ENCODE results near the gene GAGE13.
"Not testable (repeated sequence)": the region's sequence is repeated elsewhere in the genome, so short reads cannot be mapped to it uniquely, and the experiment has no call there.

The GAGE13 gene, protein sequence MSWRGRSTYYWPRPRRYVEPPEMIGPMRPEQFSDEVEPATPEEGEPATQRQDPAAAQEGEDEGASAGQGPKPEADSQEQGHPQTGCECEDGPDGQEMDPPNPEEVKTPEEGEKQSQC

DNA sequence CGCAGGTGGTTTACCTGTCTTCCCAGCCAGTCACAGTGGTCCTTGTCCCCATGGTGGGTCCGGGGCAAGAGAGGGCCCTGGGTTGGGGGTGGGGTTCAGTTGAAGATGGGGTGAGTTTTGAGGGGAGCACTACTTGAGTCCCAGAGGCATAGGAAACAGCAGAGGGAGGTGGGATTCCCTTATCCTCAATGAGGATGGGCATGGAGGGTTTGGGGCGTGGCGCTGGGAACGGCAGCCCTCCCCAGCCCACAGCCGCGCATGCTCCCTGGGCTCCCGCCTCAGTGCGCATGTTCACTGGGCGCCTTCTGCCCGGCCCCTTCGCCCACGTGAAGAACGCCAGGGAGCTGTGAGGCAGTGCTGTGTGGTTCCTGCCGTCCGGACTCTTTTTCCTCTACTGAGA is at the start of gene GAGE13:
TSS of gene GAGE13 (plus strand) at position 301 of the 400 bp plus-strand sequence. CDS start 1,156 bp downstream, outside the sequence.
- DNase-seq = not testable (repeated sequence)

DNA sequence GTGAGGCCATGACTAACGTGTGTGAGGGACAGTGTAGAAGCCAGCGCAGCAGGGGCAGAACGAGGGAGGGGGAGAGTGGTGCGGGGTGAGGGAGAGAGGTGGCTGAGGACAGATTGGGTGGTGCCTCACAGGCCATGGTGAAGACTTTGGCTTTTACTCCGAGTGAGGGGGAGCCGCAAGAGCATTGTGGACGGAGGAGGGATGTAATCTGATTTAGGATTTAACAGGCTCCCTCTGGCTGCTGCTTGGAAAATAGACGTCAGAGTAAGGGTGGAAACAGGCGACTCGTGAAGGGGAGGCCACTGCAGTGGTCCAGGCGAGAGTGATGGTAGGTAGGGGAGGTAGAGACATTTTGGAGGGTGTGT is 48.8 kb upstream of the GAGE13 start:
- no peak for DNase-seq

DNA sequence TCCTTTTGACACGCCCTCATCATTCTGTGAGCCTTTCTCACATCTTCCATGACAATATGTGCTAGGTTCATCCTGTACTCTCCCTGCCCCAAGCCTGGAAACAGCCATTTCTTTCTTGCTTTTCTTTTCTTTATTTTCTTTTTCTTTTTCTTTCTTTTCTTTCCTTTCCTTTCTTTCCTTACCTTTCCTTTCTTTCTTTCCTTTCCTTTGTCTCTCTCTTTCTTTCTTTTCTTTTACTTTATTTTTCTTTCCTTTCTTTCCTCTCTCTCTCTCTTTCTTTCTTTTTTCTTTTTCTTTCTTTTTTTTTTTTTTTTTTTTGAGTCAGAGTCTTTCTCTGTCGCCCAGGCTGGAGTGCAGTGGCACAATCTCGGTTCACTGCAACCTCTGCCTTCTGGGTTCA is 47.2 kb upstream of the GAGE13 start:
- no peak for DNase-seq

DNA sequence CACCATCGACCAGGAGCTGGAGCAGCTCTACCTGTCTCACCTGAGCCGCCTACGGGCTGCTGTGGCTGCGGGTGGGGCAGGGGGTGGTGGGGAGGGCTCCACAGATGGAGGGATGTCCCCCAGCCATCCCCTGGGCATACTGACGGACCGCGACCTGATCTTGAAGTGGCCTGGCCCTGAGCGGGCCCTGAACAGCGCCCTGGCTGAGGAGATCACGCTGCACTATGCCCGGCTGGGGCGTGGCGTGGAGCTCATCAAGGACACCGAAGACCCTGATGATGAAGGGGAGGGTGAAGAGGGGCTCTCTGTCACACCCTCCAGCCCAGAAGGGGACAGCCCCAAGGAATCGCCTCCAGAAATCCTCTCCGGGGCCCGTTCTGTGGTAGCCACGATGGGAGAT is 45.2 kb upstream of the GAGE13 start:
- no peak for DNase-seq

DNA sequence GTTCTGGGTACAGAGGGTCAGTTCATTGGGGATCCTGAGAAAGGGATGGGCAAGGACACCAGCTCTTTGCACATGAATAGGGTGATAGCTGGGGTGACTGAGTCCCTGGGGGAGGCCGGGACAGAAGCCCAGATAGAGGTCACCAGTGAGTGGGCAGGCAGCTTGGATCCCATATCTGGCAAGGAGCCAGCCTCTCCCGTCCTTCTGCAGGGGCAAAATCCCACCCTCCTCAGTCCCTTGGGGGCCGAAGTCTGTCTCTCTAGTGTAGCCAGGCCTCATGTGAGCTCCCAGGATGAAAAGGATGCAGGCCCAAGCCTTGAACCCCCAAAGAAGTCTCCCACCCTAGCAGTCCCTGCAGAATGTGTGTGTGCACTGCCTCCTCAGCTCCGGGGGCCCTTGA is 44.8 kb upstream of the GAGE13 start:
- DNase-seq = no peak

DNA sequence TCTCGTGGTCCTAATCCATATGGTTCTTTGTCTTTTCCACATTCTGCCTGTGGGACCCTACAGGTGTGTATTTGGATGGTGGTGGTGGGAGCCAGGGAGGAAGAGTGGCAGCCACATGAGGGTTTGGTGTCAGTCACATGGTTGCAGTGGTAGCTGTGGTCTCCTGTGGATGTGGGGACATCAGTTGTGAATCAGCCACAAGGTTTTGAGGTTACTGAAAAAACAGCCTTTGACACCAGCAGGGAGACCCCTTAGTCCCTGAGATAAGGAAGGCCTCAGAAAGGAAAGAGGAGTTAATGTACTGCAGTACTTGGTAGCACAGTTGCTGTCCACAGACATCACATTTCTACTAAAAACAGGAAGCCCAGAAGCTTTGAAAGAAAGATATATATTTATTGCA is 43.7 kb upstream of the GAGE13 start:
- DNase-seq = no peak

DNA sequence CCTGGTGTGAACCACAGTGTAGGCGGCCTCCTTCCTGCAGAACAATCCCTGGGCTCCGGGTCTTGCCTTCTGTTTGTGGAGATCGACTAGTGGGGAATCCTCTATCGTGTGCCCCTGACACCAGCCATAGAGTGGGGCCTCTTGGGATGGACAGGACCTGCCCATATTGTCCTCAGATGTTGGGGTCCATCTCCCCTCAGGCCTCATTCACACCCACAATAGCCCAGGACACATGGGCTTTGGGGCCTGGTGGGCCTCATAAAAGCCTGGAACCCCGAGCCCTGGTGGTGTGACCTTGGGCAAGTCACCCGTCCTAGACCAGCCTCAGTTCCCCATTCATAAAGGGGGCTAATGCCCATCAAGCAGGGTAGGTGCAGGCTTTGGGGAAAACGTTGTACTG is 41.2 kb upstream of the GAGE13 start:
- no peak for DNase-seq

DNA sequence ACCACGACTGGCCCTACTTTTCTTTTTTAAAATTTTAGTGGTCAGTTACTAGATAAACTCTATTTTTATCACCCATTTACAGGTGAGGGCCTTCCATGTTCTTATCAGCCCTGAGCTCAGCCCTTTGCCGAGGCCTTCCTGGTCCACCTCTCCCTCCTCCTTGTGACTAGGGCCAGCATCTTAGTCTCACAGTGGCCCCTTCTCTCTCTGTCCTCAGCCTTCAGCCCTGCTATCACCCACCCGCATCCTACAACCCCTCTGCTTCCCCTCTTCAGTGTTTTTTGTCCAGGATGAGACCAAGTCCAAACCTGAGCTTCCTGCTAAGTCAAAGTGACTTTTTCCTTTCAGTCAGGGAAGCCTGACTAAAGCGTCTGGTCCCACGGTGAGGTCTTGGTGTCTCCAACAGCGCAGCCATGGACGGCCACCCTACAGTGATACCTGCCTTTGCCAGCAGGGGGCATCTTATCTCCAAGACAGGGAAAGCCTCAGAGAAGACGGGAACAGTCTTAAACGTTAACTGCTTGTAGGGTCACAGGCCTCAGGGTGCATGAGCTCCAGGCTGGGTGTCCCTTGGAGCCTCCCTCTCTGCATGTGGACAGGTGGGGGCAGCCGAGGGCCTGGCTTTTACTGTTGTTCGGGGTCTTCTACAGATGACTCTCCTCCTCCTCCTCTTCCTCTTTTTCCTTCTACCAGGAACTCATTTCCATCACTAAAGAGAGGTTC is 39.6 kb upstream of the GAGE13 start:
- DNase-seq = no peak

DNA sequence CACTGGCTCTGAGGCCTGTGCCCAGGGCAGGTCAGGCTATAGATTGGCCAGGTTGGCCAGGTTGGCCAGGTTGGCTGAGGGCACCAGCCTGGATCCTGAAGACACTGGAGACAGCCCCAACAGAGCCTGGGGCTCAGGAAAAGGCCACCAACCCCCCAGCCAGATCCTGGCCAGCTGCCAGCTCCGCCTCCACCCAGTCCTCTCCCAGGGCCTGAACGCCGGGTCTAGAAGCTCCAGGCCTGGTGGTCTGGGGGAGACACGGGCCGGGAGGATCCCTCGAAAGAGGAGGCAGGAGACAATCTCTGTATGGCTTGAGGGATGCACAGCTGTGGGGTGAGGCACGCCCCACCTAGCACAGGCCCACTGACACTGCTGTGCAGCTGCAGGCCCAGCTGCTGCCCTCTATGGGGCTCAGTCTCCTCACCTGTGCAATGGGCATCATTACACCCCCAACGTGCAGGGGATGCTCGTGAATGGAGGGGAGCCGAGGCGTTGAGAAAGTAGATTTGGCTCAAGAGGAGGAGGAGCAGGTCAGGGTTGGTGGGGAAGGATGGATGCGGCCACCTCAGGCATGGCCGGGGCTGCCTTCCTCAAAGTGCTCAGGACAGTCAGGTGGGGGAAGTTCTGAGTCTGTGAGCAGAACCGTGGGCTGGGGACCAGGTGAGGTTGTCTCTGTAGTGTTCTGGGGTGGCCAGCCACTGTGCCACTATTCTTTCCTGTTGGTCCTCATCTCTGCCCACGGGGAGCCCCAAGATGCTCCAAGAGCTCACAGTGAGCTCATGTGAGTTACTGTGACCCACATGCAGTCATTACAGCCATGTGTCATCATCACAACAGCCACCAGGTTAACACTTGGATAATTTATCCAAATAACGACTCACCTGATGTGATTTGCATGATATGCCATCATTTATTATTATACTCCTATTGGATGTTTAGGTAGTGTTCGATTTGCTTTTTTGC is 38.7 kb upstream of the GAGE13 start:
- DNase-seq = no peak

DNA sequence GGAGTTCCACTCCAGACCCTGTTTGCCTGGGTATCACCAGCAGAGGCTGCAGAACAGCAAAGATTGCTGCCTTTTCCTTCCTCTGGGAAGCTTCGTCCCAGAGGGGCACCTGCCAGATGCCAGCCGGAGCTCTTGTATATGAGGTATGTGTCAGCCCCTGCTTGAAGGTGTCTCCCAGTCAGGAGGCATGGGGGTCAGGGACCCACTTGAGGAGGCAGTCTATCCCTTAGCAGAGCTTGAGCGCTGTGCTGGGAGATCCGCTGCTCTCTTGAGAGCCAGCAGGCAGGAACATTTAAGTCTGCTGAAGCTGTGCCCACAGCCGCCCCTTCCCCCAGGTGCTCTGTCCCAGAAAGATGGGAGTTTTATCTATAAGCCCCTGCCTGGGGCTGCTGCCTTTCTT is 32.1 kb upstream of the GAGE13 start:
- DNase-seq = not testable (repeated sequence)

DNA sequence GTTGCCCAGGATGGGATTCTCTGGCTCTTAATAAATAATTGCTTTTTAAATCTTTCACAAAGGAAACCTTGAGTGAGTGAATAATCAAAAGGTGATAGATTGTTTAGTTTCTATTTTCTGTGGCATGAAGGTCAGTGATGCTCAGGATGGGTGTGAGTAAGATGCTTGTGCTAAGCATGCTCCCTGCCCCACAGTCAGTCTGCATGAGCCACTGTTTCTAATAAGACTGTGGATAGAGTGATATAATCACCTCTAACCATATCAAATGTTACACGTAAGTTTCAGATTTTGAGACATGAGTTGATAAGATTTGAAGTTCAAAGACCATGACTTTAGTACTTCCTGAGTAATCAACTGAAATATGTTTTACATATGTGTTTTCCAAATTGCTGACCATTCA is 30.7 kb upstream of the GAGE13 start:
- no peak for DNase-seq

DNA sequence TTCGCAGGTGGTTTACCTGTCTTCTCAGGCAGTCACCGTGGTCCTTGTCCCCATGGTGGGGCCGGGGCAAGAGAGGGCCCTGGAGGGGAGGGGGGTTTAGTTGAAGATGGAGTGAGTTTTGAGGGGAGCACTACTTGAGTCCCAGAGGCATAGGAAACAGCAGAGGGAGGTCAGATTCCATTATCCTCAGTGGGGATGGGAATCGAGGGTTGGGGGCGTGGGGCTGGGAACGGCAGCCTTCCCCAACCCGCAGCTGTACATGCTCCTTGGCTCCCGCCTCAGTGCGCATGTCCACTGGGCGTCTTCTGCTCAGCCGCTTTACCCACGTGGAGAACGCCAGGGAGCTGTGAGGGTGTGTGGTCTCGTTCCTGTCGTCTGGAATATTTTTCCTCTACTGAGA is 28.0 kb upstream of the GAGE13 start, which contains the start of gene GAGE10:
TSS of gene GAGE10 (plus strand) at position 301 of the 400 bp plus-strand sequence. CDS start 1,214 bp downstream, outside the sequence.
- no peak for DNase-seq

DNA sequence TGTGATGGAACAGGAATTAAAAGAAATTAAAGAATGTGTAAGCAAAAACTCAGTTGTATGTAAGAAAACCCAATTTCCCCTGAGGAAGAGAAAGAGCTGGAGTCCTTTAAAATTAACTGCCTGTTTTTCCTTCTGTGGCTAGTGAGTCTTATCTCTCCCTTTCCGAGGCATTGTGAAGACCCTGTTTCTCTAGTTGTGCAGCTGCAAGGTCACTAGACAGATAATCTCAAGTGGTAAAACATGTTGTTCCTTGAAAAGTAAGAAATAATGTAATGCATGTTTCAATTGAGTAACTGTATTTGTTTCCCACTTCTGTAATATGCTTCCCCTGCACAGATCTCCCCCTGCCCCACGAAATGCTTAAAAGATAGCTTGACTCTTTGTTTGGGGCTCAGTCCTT is 23.6 kb upstream of the GAGE13 start:
- DNase-seq = not testable (repeated sequence)

DNA sequence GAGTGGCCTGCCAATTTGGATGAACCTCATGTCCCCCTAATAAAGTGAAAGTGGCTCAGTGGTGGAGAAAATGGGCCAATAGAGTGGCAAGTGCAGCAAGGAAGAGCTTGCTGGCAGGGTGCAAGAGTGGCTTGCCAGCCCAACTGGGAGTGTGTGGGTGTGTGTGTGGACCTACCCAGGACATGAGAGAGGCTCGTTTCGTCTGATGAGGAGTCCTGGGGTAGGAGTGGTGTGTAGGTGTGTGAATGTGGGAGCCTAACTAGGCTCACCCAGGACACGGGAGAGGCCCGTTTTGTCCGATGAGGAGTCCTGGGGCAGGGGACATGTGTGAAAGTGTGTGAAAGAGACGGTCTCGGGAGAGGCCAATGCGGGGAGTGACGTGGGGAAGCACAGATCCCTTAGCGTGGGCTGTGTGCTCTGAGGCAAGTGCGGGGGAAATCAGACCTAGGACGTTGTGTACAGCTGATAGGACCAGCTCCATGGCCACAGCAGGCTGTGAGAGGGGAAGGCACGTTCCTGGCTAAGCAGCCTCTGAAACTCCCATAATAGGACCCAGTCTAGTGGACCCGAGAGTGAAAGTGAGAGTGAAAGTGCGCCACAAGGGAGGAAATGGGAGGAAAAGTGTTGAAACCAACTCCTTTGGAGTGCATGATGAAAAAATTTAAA is 22.6 kb upstream of the GAGE13 start:
- DNase-seq = no peak

DNA sequence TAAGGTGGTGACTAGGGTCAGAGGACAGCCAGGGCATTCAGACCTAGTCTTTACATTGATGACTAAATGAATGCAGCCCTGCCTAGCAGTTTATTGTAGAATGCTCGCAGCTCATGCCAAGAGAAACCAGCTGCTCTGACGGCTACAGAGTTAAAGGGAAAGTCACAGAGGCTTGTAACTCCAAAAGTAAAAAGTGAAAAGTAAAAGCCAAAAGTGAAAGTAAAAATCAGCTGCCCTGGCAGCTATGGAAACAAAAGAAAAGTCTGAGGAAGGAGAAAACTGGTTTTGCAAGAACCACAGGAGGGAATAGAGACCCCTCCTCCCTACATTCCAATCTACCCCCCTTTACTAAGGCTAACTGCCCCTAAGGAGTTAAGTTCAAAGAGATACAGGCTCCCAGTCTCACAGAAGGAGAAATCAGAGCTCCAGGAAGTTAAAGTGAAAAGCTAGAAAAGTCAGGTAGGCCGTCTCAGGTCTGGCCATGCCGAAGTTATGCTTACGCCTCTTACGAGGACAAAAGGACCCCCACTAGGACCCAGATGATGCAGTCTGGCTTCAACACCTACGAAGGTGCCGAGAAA is 21.9 kb upstream of the GAGE13 start:
- no peak for DNase-seq

DNA sequence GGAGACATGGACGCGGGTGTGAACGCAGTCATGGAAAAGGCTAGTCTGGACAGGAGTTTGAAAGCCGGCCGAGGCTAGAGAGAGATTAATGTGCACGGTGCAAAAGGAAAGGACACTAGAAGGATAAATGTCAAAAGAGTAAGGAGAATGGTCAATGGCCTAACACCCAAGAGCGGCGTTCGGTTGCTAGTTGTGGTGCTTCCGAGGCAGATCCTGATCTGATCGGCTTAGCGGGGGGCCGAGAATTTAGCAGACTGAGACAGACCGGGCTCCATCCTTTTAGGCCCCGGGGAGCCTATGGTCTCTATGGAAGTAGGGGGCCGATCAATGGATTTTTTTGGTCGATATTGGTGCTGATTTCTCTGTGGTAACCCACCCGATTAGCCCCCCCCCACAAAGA is 21.0 kb upstream of the GAGE13 start:
- no peak for DNase-seq

DNA sequence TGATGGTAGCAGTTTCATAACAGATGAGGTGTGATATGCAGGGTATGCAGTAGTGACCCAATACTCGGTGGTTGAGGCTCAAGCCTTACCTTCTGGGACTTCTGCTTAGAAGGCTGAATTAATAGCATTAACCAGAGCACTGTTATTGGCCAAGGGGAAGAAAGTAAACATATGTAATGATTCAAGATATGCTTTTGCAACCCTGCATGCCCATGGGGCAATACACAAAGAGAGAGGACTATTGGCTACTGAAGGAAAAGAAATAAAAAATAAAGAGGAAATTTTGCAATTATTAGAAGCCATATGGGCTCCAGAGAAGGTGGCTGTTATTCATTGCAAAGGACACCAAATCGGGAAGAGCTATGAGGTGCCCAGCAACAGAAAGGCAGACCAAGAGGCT is 19.2 kb upstream of the GAGE13 start:
- no peak for DNase-seq

DNA sequence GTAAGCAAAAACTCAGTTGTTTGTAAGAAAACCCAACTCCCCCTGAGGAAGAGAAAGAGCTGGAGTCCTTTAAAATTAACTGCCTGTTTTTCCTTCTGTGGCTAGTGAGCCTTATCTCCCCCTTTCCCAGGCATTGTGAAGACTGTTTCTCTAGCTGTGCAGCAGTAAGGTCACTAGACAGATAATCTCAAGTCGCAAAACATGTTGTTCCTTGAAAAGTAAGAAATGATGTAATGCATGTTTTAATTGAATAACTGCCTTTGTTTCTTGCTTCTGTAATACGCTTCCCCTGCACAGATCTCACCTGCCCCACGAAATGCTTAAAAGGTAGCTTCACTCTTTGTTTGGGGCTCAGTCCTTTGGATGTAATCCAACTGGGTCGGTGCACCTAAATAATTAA is 15.3 kb upstream of the GAGE13 start:
- no peak for DNase-seq

DNA sequence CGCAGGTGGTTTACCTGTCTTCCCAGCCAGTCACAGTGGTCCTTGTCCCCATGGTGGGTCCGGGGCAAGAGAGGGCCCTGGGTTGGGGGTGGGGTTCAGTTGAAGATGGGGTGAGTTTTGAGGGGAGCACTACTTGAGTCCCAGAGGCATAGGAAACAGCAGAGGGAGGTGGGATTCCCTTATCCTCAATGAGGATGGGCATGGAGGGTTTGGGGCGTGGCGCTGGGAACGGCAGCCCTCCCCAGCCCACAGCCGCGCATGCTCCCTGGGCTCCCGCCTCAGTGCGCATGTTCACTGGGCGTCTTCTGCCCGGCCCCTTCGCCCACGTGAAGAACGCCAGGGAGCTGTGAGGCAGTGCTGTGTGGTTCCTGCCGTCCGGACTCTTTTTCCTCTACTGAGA is 9.6 kb upstream of the GAGE13 start, which contains the start of gene GAGE12J:
TSS of gene GAGE12J (plus strand) at position 301 of the 400 bp plus-strand sequence. CDS start 1,157 bp downstream, outside the sequence.
- not testable (repeated sequence) for DNase-seq

DNA sequence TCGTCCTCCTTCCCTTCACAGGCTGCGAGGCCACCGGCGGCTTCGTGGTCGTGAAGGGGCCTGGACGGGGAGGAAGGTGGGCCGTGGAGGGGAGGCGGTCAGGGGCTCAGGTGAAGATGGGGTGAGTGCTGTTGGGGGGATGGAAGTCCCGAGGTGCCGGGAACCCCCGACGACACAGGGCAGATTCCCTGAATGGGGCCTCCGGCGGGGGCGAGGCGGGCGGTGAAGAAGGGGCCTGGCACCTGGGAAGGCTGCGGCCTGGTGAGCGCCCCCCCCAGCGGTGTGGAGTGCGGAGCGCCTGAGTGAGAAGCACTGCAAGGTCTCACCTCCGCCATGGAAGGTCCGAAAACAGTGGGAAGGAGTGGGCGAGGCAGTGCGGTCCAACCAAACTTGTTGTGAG is 9.1 kb upstream of the GAGE13 start:
- DNase-seq = not testable (repeated sequence)

DNA sequence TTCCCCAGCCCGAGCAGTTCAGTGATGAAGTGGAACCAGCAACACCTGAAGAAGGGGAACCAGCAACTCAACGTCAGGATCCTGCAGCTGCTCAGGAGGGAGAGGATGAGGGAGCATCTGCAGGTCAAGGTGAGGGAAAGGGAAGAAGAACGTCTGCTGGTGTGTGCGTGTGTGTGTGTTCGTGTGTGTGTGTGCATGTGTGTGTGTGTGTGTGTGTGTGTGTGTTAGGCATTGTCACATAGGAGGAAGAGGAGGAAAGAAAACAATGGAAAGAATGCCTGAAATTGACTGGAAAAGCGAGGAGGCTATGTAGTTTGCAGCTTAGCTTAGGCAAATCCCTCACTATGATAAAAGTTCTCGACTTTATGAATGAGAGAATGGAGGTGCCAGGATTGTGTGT is 7.6 kb upstream of the GAGE13 start:
- not testable (repeated sequence) for DNase-seq

DNA sequence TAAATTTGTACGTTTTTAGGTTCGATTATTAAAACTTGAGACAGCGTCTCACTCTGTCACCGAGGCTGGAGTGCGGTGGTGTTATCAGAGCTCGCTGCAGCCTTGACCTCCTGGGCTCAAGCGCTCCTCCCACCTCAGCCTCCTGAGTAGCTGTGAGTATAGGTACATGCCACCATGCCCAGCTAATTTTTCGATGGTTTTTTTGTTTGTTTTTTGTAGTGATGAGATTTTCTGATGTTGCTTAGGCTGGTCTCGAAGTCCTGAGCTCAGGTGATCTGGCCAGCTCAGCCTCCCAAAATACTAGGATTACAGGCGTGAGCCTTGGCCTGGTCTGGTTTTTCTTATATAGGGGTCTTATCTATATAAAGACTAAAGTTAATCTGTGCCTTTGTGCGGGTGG is 961 bp upstream of the GAGE13 start:
- not testable (repeated sequence) for DNase-seq

DNA sequence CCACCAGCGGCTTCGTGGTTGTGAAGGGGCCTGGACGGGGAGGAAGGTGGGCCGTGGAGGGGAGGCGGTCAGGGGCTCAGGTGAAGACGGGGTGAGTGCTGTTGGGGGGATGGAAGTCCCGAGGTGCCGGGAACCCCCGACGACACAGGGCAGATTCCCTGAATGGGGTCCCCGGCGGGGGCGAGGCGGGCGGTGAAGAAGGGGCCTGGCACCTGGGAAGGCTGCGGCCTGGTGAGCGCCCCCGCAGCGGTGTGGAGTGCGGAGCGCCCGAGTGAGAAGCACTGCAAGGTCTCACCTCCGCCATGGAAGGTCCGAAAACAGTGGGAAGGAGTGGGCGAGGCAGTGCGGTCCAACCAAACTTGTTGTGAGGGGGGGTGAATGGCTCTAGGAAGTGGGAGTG is 459 bp downstream of the GAGE13 start:
- DNase-seq = not testable (repeated sequence)

Data from NCI-H1105 (cell line).